ENCODE measurements around the gene CATSPERZ.

DNA sequence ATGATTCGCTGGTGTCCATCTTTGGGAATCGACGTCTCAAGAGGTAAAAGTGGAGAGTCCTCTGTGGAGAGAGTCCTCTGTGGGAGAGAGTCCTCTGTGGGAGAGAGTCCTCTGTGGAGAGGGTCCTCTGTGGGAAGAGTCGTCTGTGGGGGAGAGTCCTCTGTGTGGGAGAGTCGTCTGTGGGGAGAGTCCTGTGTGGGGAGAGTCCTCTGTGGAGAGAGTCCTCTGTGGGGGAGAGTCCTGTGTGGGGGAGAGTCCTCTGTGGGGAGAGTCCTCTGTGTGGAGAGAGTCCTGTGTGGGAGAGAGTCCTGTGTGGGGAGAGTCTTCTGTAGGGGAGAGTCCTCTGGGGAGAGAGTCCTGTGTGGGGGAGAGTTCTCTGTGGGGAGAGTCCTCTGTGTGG is 20.9 kb downstream of the CATSPERZ start:
- TF ChIP-seq, protein P1, sequence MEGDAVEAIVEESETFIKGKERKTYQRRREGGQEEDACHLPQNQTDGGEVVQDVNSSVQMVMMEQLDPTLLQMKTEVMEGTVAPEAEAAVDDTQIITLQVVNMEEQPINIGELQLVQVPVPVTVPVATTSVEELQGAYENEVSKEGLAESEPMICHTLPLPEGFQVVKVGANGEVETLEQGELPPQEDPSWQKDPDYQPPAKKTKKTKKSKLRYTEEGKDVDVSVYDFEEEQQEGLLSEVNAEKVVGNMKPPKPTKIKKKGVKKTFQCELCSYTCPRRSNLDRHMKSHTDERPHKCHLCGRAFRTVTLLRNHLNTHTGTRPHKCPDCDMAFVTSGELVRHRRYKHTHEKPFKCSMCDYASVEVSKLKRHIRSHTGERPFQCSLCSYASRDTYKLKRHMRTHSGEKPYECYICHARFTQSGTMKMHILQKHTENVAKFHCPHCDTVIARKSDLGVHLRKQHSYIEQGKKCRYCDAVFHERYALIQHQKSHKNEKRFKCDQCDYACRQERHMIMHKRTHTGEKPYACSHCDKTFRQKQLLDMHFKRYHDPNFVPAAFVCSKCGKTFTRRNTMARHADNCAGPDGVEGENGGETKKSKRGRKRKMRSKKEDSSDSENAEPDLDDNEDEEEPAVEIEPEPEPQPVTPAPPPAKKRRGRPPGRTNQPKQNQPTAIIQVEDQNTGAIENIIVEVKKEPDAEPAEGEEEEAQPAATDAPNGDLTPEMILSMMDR (IDR thresholded peaks at IDR 0.05) = no peak
- TF ChIP-seq POLR2A (IDR thresholded peaks at IDR 0.05) = no peak
